Keratinocyte (primary cell): ENCODE measurements around the gene AGAP1.

Source experiments
- EZH2 ChIP-seq: IDR thresholded peaks from one replicate; pipeline ENCODE4 v1.6.1; 2012; ENCODE audit warnings: inconsistent platforms, mild to moderate bottlenecking, low read length, moderate library complexity
- TF ChIP-seq, protein P1 (sequence below), 3 experiments: IDR thresholded peaks in 1 of 3; conservative IDR thresholded peaks in 1 of 3; optimal IDR thresholded peaks in 1 of 3; 2 replicates in 2 of 3; 3 replicates in 1 of 3; pipeline versions ENCODE3 to v1.5.1; 2011; ENCODE audit warnings: low read length in 3 of 3, mild to moderate bottlenecking in 3 of 3, moderate library complexity in 2 of 3, control low read depth in 1 of 3, inconsistent platforms in 1 of 3; ENCODE audit not compliant: insufficient read depth in 2 of 3; ENCODE audit errors: extremely low read depth in 1 of 3

DNA sequence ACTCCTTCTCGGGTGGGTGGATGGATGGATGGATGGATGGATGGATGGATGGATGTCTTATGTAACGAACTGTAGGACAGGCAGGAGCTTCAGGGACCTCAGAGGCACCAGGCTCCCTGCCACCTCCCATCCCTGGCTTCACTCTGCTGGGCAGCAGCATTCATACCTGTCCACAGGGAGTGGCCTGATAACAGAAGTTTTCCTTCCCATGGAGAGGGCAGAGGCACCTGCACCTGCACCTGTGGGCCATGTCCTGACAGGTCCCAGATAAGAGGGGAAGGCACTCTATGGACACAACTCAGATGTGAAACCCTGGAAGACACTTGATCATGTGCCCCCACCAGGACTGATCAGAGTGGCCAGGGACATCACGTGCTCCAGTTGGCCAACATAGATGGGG, 532.0 kb downstream of the AGAP1 start:
- TF ChIP-seq, protein P1, sequence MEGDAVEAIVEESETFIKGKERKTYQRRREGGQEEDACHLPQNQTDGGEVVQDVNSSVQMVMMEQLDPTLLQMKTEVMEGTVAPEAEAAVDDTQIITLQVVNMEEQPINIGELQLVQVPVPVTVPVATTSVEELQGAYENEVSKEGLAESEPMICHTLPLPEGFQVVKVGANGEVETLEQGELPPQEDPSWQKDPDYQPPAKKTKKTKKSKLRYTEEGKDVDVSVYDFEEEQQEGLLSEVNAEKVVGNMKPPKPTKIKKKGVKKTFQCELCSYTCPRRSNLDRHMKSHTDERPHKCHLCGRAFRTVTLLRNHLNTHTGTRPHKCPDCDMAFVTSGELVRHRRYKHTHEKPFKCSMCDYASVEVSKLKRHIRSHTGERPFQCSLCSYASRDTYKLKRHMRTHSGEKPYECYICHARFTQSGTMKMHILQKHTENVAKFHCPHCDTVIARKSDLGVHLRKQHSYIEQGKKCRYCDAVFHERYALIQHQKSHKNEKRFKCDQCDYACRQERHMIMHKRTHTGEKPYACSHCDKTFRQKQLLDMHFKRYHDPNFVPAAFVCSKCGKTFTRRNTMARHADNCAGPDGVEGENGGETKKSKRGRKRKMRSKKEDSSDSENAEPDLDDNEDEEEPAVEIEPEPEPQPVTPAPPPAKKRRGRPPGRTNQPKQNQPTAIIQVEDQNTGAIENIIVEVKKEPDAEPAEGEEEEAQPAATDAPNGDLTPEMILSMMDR (optimal IDR thresholded peaks at IDR 0.05 in 1 of 3, IDR thresholded peaks at IDR 0.05 in 1 of 3, conservative IDR thresholded peaks at IDR 0.05 in 1 of 3; ENCODE audit: extremely low read depth in 1 of 3, insufficient read depth in 2 of 3, low read length in 3 of 3): no peak
- TF ChIP-seq EZH2: no peak
